ENCODE data around the gene LRRC55.

The LRRC55 gene

DNA sequence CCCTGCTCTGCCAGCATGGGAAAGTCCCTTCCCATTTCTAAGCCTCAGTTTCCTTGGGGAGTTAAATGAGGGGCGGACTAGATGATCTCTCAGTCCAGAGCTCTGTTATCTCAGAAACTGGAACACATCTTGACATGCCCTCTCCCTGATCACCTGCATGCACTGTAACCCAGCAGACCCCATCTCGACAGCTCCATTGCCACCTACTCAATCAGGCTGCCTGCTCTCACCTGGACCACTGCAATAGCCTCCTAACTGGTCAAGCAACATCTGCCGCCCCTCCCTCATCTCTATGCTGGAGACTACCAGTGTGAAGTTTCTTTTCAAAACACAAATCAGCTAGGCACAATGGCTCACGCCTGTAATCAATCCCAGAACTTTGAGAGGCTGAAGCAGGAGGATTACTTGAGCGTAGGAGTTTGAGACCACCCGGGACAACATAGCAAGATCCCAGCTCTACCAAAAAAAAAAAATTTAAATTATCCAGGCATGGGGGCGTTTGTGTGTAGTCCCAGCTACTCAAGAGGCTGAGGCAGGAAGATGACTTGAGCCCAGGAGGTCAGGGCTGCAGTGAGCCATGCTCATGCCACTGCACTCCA is 22.2 kb downstream of the LRRC55 start:
- DNase-seq, result no peak

DNA sequence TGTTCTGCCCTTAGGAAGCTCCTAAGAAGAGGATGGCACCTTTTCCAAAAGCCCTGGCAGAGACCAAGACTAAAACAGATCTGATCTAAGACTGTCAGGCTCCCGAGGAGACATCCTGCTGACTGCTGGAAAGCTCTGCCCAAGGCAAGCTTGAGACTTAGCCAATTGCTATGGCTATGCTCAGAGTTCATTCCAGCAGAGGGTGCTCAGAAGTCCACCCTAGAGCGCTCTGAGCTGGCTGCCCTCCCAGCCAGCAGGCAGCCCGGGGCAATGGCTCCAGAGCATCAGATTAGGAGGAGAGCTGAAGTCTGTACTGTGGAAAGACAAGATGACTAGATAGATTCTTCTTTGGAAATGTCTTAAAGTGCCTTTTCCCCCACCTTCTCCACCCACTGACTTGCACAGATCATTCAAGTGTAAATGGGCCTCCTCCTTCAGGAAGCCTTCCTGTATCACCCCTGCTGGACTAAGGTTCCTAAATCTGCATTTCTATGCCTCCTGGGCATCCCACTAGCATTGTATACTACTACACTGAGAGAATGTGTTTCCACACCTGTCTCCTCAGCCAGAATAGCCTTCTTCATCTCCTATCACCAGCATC is 23.4 kb downstream of the LRRC55 start:
- DNase-seq, result no peak

DNA sequence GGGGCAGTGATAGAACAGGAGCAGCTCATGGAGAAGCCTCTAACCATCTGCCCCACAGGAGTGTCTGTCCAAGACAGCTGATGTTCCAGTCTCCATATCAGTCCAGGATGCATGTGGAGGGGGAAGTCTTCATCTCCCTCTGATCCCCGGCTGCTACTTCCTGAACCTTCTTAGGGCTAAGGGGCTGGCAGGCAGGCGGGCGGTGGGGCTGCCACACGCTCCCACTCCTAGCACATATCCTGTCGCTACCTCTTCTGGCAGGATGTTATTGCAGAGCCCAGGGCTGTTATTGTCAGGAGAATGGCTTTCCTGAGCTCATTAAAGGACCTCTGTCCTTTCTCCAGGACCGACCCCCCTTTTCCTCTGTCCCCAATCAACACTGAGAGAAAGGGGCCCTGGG is 25.4 kb downstream of the LRRC55 start:
- no peak for DNase-seq

GRCh38 chr11:57210781-57211180 is 29.0 kb downstream of the LRRC55 start:
- DNase-seq, result no peak

DNA sequence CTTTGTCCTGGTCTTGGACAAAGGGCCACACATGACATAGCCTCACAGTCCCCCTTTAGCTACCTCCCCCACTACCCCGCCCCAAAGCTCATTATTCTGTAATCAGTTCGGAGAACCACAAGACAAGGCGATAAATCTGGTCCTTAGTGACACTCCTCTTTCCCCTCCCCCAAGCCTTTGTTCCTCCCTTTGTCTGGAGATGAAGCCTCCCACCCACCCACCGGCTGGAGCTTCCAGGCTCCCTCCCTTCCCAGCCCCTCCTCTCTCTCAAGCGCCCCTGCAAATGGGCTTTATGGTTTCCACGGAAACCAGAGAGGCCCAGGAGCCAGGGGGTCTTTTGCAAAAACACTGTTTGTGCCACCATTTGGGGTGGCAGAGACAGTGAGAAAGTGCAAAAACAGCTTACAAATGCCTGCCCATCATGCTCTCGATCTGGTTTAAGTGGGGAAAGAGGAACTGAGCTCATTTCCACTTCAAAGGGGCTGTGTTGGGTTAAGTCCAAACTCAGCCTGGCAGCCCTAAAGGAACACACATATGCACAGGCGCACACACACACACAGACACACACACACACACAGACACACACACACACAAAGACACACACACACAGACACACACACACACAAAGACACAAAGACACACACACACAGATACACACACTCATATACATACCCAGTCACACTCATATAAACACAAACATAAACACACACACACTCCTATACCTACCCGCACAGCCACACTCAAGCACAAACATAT is 31.8 kb downstream of the LRRC55 start:
- no peak for DNase-seq

DNA sequence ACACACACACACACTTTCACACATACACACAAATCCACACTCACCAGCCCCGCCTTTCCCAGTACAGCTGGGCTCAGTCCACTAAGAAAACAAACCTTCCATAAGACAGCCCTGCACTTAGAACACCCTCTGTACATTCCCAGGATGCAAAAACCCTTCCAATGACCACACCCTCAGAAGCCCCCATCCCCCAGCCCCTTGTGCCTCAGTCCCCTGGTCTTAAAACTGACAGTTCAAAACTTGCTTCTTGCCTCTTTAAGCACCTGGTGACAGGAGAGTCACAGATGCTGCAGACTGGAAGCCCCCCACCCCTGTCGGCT is 32.3 kb downstream of the LRRC55 start:
- DNase-seq, result no peak

DNA sequence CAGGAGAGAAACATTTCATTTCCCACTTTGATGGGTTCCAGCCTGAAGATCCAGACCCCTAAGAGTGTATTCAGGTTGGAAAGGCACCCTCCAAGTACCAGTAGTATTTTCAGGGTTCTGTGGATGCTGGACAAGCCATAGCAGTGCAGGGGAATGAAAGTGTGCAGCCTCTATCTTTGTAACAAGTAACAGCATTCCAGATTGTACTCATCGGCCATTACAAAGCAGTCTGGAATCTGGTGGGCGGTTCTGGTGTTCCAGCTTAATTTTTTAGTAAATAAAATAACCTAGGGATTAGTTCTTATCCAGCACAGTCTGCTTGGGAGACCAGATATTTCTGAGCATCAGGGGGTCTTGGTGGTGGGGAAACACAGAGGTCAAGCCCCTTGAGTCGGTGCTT is 32.7 kb downstream of the LRRC55 start:
- no peak for DNase-seq

- no peak for DNase-seq
These were observed 34.7 kb downstream of the LRRC55 start for GRCh38 chr11:57216463-57216862.

DNA sequence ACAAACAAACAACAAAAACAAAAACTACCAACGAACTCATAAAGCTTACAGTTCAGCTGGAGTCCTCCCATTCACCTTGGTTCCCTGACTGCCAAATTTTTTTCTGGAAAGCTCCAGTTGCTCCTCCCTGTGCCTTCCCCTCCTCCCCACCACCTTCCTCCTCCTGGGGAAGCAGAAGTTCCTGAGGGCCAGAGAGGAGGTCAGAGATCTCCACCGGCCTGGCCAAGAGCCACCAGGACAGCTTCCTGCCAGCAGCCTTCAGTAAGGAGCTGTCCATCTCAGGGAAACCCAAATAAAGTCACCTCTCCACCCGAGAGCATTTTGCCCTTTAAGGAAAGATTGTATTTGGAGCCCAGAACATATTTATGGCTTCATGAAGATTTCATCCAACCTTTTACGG is 35.3 kb downstream of the LRRC55 start:
- no peak for DNase-seq

DNA sequence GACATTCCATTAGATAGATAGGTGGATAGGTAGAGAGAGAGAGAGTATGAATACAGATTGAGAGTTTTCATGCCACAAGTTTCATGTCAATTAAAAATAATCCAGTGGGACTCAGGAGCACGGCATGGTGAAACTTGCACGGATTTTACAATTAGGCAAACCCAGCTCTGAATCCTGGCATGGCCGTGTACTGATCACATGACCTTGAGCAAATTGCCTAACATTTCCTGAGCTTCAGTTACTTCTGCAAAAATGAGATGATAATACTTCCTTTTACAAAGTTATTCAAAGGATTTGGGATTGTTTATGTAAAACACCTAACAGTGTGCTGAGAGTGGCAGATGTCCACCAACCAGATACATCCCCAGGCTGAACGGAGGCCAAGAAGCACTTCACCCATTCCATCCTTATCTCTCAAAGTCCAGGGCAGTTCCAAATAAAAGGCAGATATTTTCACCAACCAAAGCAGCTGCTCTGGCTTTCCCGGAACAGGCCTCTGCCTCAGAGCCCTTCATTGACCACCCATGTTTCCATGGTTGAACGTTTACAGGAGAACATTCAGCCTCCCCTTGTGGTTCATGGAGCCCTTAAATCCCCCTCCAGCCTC is 37.4 kb downstream of the LRRC55 start:
- no peak for DNase-seq

DNA sequence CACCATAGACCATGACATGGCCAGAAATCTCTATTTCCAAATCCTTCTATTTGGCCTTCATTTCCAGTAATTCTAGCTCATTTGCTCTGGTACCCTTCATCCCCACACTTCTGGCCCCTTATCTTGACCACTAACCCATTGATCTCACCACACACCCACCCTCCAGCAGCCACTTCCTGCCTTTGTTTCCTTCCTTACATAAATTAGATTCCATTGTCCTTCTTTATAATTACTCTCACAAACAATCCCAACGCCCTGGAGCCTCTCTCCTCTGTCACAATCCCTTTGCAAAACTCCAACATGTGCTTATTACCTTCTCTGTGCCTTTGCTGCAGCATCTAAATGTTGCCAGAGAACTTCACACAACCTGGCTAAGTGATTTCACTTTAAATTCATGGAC is 40.5 kb downstream of the LRRC55 start:
- no peak for DNase-seq

GRCh38 chr11:57223601-57224000 is 41.8 kb downstream of the LRRC55 start:
- DNase-seq, result no peak

DNA sequence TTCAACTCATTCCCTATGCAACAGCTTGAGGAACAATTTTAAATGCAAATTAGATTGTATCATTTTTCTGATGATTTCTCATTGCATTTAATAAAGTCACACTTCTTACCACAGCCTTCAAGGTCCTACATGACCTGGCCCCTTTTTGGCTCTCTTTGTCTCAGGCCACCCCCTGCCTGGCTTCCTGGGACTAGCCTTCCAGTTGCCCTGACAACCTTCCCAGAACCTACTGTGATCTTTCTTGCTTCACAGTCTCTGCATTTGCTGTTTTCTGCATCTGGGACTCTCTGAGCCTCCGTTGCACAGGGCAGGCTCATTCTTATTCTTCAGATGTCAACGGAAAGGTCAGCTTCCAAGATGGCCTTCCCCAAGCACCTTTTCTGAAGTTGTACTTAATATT is 42.4 kb downstream of the LRRC55 start:
- no peak for DNase-seq

DNA sequence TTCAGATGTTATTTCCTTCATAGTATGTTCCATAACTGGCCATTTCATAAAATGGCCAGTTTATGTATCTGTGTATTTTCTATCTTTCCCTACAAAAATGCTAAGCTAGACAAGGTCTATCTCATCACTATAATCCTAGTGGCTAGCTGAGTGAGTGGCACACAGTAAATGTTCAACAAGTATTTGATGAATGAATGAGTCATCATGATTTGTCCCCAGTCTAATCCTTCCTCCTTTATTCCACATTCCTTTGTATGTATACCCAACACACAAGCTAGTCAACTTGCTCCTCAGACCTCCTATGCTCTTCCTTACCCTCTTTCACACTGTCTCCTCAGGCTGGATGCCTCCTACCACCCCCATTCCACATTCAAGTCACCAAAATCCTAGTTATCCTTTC is 42.8 kb downstream of the LRRC55 start:
- DNase-seq, result no peak

GRCh38 chr11:57228600-57228999 is 46.8 kb downstream of the LRRC55 start:
- DNase-seq, result no peak

DNA sequence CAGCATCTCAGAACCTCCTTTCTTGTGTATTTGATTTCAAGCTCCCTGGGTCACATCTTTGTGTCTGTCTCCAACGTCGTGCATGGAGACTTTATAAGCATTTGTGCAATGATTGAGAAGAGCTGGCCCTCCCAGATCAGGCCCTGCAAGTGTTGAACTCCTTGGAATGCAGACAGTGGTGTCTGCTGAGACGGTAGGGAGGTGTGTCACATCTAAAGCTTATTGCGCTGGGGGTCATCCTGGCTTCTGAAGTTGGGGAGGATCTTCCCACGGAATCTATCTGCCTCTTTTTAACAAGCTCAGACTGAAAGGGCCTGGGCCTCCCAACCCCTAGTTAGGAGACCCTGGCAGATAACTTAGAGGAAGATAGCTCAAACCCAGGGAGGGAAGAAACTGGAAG is 48.6 kb downstream of the LRRC55 start:
- no peak for DNase-seq

- DNase-seq, result no peak
These were observed 49.2 kb downstream of the LRRC55 start for GRCh38 chr11:57230791-57231538.

DNA sequence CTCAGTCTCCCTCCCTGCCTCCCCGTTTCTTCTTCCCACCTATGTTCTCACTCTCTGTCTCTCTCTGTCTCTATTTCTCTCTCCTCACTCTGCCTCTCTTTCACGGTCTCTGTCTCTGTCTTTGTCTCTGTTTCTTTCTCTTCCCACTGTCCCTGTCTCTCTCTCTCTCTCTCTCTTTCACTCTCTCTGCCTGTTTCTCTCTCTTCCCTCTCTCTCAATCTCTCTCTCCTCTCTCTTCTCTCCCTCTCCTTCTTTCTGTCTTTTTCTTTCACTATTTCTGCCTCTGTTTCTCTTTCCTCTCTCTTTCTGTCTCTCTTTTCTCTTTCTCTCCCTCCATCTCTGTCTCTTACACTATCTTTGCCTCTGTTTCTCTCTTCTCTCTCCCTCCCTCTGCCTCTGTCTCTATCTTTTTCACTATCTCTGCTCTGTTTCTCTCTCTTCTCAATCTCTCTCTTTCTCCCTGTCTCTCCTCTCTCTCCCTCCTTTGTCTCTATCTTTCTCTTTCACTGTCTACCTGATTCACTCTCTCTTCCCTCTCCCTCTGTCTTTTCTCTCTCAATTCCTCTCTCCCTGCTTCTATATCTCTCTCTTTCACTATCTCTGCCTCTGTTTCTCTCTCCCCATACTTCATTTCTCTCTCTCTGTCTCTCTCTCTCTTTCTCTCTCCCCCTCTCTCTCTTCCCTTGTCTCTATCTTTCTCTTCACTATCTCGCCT is 49.9 kb downstream of the LRRC55 start:
- no peak for DNase-seq

DNA sequence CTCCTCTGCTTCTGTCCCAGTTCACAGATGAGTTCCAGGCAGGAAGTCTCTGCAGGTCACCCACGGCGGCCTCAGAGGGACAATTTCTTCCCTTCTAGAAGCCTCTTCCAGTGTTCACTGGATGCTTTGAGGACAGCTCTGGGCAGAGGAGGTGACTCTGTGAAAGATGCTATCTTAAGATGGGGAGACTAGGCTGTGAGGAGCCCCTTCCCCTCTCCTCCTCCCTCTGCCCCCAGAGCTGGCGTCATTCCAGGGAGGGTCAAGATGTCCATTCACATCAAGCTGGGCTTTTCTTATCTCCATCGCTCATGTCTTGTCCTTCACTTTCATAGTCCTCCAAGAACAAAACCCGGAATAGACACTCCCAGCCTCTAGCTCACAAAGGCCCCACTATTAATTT is 51.9 kb downstream of the LRRC55 start:
- no peak for DNase-seq

GRCh38 chr11:57235761-57236703 is 54.3 kb downstream of the LRRC55 start:
- DNase-seq, result no peak

DNA sequence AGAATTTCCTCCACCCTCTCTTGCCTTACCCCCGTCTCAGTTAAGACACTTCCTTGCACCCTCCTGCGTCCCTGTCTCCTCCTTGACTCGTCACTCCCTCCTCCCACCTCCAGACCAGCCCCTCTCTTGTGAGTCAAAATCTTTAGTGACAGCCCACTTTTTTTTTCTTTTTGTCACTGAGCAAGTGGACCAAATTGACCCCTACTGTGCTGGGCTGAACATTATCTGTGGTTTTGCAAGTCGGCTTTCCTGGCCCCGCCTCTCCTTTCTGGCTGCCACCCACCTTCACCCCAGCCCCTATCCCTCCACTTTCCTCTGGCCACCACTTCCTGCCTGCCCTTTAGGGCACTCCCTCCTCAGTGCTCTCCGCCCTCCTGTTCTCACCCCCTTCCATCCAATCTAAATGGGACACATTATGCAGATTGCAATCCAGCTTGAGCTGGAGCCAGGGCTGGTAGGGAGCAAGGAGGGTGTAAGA is 55.5 kb downstream of the LRRC55 start, which contains the start of gene APLNR:
Gene APLNR (minus strand): TSS at position 47 of the 478 bp plus-strand sequence. CDS start 246 bp downstream, outside the sequence.
- no peak for DNase-seq

All from activated CD4-positive, alpha-beta T cell treated with anti-CD3 and anti-CD28 coated beads, Interleukin-2, amount 50 U/mL, for 48 hours (primary cell).